Keratinocyte (primary cell): ENCODE data around the gene CCDC71L.

Experiments
- EZH2 ChIP-seq: IDR thresholded peaks from one replicate; pipeline ENCODE4 v1.6.1; 2012; ENCODE audit warnings: inconsistent platforms, mild to moderate bottlenecking, low read length, moderate library complexity
- TF ChIP-seq, protein P1 (sequence below), 3 experiments: IDR thresholded peaks in 1 of 3; conservative IDR thresholded peaks in 1 of 3; optimal IDR thresholded peaks in 1 of 3; 2 replicates in 2 of 3; 3 replicates in 1 of 3; pipeline versions ENCODE3 to v1.5.1; 2011; ENCODE audit warnings: low read length in 3 of 3, mild to moderate bottlenecking in 3 of 3, moderate library complexity in 2 of 3, control low read depth in 1 of 3, inconsistent platforms in 1 of 3; ENCODE audit not compliant: insufficient read depth in 2 of 3; ENCODE audit errors: extremely low read depth in 1 of 3

DNA sequence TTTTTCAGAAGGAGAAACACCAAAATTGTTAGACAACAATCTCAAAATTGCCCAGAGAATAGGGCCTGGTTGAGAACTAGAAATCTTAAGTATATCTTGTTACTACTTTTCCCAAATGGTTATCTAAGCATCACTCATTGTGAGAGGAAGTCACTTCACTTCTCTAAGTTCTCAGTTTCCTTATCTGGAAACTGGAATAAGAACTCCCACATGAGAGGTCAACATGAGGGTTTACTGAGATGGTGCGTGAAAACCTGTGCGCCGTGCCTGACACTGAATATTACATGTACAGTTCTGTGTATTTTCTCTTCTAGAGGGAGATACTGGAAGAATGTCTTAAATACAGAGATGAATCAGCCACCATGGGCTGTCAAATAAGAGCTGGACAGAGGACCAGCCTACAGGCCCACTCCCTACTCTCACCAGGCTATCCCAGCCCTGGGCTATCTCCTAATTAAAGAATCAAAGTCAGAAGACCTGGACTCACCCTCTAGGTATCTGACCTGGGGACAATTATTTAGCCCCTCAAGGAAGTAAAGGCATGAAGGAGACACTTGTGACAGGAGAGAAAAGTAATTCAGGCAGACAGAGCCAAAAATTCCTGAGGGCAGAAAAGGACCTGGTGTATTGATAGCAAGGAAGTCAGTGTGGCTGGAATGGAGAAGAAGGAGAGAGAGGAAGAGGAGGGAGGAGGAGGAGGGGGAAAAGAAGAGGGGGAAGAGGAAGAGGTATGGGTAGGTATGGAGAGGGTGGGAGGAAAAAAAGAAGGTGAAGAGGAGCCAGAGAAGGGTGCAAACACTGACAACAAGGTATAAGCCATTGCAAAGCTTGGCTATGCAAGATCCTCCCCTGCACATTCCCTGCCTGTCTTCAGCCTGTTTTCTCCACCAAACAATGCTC, 44.9 kb downstream of the CCDC71L start:
- TF ChIP-seq, protein P1, sequence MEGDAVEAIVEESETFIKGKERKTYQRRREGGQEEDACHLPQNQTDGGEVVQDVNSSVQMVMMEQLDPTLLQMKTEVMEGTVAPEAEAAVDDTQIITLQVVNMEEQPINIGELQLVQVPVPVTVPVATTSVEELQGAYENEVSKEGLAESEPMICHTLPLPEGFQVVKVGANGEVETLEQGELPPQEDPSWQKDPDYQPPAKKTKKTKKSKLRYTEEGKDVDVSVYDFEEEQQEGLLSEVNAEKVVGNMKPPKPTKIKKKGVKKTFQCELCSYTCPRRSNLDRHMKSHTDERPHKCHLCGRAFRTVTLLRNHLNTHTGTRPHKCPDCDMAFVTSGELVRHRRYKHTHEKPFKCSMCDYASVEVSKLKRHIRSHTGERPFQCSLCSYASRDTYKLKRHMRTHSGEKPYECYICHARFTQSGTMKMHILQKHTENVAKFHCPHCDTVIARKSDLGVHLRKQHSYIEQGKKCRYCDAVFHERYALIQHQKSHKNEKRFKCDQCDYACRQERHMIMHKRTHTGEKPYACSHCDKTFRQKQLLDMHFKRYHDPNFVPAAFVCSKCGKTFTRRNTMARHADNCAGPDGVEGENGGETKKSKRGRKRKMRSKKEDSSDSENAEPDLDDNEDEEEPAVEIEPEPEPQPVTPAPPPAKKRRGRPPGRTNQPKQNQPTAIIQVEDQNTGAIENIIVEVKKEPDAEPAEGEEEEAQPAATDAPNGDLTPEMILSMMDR (optimal IDR thresholded peaks at IDR 0.05 in 1 of 3, IDR thresholded peaks at IDR 0.05 in 1 of 3, conservative IDR thresholded peaks at IDR 0.05 in 1 of 3; ENCODE audit: extremely low read depth in 1 of 3, insufficient read depth in 2 of 3, low read length in 3 of 3): no peak
- TF ChIP-seq EZH2: no peak
